OCI-M2 (cell line): ENCODE data around the gene LIMS1.
"Not testable (repeated sequence)": the region's sequence is repeated elsewhere in the genome, so short reads cannot be mapped to it uniquely, and the experiment has no call there.

Source experiments
- DNase-seq: peaks from one replicate; lab custom pipeline; 2025; ENCODE audit not compliant: unreplicated experiment; lab: John Stamatoyannopoulos, UW

The LIMS1 gene

DNA sequence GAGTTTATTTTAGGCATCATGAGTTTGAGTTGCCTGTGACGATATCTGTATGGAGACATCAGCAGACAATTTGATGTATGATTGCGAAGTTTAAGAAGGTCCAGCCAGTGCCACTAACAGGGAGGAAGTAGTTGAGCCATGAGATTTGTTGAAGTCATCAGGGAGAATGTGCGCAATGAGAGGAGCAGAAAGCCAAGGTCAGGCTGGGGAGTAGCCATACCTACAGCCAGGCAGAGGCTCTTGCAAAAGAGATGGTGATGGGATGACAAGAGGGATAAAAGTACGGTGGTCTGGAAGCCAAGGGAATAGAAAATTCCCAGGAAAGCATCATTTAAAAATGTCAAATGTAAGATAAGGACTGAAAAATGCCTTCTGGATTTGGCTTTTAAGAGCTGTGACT lies 51.2 kb downstream of the LIMS1 start:
- DNase-seq: no peak

DNA sequence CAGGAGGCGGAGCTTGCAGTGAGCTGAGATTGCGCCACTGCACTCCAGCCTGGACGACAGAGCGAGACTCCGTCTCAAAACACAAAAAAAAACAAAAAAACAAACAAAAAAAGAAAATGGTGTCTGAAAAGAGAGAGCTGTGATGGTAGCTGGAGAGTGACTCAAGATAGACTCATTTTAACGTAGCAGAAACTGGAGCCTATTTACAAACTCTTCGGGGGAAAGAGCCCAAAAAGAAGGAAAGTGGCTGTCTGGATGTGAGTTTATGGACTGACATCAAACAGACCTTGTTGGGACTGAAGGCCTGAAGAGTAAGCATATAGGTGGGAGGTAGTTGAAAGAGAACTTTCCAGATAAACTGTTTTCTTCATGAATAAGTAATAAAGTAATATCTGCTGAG lies 51.8 kb downstream of the LIMS1 start:
- no peak for DNase-seq

DNA sequence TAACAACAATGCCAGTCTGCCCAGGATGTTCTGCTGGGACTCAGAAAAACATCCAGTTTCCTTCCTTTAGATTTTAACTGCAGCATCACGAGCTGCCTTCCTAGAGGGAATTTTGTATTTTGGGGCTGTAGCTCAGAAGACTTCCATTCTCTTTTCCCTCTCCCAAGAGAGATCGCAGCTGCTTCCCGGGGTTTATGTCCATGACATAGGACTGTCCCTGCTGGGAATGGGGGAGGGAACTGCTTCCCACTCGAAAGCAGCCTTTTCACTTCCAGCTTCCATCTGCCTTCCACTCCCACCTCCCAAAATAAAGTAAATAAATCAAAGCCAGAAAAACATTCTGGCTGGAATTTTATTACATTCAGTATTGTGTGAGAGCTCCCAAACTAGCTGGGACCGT lies 52.4 kb downstream of the LIMS1 start:
- no peak for DNase-seq

DNA sequence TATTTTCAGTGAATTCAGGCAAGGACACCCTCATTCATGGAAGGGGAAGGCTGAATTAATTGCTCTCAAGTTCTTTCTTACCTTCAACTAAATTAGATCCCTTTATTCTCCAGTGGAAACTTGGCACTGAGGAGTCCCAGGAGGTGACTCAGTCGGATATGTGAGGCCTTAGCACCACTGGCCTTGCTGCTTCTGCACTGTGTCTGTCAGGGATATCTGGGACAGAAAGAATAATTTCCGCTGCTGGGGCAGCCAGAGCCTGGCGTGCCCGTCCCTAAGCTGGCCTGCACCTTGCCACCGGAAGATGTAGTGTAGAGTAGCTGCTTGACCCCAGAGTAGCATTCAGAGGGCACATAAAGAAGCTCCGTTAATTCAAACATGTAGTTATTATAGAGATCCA lies 53.4 kb downstream of the LIMS1 start:
- no peak for DNase-seq

DNA sequence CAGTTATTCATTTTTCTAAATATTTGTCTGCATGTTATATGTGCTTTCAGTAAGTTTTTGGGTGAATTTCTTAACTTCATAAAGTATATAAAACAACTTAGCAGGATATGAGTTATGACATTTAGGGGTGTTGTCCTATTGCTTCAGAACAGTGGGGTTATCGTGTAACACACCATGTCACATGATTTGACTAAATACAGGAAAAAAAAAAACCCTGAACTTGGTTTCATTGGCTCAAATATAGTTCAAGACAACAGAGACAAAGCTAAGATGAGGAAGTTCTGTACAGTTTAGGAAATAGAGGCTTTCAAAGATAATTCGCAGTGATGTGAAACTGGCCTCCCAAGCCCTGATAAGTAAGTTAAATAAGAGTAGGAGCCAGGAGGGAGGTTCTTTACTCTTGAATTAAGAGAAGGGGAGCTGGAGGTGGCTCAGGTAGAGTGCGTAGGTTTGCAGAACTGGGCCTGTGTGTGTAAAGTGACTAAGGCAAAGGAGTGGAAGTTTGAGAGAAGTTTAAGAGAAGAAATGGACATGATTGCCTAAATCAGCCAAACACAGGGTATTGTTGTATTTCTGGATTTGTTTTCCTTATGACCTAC lies 53.9 kb downstream of the LIMS1 start:
- peak; percentile 30 for DNase-seq

DNA sequence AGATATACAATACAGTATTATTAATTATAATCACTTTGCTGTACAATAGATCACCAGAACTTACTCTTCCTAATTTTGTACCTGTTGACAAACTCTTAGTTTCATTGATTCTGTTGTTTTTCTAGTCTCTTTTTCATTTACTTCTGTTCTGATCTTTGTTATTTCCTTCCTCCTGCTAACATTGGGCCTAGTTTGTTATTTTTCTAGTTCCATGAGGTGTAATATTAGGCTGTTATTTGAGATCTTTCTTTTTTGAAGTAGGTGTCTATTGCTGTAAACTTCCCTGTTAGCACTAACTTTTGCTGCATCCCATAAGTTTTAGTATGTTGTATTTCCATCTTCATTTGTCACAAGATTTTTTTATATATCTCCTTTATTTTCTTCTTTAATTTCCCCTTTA lies 55.1 kb downstream of the LIMS1 start:
- DNase-seq: no peak

DNA sequence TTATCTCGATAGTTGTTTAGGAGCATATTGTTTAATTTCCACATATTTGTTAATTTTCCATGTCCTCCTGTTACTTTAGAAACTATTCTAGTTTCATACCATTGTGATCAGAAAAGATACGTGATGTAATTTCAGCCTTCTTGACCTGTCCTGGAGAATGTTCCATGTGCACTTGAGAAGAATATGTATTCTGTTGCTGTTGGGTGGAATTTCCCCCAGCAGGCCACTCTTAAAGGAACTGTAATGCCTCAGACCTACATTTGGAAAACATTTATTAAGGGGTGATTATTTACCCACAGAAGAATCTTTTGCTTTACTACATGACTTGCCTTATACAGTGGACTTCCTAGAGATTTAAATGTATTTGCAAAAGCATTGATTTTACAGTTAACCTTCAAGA lies 55.5 kb downstream of the LIMS1 start:
- DNase-seq: no peak

DNA sequence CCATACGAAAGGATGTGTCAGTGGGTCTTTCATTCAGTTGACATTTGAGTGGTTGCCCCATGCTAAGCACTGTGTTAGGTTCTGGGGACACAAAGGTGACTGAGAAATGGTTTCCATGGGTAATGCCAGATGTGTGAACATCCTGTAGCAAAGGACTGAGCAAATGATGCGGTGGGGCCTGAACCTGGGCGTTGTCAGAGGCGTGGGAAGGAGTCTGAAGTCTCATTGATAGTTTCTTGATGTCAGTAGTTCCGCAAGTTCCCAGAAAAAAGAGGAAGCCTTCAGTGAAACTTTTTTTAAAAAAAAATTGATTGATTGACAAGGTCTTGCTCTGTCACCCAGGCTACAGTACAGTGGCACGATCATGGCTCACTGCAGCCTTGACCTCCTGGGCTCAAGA lies 56.9 kb downstream of the LIMS1 start:
- no peak for DNase-seq

DNA sequence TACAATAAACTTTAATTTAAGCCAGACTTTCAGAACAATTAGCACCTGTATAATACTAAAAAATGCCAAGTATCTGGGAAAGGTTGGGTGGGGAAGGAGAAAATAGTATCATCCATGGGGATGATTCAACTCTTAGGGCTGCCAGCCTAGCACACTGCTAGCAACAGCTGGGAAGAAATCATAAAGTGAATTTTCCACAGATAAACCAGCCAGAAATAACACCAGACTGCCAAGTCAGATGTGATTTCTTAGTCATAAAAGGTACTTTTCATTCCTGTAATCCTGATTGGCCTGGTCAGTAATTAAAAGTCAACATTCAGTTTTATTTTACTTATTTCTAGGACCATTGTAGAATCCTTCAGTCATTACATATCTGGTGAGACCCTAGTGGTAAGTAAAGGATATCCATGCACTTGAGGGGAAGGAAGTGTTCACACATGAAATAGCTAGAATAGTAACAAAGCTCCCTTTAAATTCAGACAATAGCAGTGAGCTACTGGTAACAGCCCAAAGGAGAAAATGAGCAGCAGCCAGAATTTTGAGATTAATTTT lies 59.4 kb downstream of the LIMS1 start:
- DNase-seq: no peak

DNA sequence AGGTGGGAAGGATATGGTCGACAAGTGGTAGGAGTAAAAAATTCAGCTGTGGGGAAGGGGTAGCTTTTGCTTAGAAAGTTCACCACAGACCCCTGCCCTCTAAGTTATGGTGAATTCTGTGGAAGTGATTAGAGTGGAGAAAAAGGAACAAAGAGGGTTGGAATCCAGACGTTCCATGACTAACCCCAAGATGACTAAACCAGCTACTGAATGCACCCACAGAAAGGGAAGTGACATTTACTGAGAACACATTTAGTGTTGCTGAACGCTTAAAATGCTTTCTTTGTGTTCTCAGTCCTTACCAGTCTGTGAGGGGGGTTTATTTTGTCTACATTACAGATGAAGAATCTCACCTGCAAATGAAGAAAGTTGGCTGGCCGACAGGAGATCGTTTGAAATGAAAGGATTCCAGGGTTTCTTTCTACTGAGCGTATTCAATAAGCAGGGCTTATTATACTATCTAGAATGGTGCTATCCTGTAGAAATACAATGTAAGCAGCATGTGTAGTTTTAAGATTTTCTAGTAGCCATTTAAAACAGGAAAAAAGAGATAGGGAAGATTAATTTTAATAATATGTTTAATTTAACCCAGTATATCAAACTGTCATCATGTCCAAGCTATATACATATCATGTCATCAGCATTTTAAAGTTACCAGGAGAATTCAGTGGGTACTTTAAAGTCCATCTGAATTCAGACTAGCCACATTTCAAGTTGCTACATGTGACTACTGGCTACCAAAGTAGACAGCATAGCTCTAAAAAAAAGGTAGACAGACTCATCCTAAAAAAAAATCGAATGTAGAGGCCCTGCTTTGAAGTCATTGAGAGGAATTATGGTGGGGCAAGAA lies 60.1 kb downstream of the LIMS1 start:
- DNase-seq: peak; percentile 45

DNA sequence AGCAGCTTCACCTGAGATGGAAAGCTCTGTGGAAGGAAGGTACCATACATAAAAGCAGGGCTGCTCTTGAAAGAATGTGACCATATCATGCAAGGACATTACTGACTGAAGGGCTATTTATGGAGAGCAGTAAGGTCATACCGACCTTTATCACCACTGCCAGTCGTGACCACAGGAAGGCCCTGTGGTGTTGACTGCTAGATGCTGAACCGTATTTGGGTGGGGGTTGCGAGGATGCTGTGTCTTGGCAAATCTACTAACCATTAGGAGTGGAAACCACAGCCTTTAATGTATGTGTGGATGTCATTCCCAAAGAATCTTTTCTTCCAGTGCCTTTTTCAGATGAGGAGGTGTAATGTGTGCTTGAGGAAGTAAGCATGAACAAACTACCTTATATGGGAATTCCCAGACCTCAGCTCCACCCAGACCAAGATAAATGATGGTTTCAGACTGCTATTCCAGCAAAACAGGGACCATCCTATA lies 60.8 kb downstream of the LIMS1 start:
- DNase-seq: peak; percentile 69

DNA sequence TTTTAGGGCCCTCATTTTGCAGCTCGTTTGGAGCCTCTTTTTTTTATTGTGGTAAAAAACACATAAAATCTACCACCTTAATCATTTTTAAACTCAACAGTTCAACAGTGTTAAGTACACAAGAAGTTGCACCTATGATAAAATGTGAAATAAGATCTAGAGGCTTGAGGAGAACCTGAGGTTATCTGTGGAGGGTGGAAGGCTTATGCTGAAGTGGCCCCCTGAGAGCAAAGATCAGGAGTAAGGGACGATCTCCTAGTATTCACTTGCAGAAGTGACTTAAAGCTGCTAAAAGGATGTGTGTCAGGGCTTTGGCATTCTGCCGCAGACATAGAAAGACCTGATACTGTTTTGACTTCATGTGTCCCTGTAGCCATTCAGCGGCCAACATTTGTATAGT lies 61.5 kb downstream of the LIMS1 start:
- not testable (repeated sequence) for DNase-seq

DNA sequence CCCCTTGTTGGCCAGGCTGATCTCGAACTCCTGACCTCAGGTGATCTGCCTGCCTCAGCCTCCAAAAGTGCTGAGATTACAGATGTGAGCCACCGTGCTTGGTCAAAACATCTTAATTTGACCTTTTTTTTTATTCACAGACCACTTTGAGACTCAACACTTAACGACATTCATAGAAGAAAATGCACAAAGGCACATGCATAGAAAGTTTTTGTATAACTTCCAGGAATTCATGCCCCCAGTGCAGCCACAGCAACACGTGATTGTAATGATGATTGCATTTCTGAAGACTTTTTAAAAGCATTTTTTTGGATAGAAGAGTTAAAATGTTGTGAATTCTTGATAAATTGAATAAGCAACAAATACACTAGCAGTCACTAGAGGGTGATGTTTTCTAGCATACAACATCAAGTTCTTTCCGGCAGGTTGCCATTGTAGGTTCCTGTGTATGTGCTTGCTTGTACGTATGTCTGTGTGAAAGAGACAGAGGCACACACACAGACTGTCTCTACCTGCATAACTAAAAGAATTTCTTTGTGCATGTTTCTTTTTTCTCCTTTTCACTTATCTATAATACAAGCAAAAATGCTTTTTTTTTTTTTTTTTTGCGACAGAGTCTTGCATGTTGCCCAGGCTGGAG lies 63.0 kb downstream of the LIMS1 start:
- DNase-seq: not testable (repeated sequence)

DNA sequence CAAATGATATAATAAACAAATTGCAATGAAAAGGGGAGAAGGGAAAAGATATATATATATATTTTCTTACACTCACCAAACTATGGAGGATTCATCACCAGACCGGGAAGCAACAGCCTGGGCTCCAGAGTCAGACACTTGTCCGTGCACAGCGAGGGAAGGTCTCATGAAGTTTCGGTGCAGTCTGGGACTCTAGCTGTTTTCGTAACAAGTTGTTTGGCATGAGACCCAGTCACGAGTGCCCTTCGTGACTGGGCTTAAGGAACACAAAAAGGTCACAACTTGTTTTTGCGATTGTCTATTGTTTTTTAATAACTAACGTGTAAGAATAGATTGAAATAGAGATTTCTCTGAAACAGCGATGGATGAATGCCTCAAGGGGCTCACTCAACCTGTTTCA lies 66.9 kb downstream of the LIMS1 start:
- not testable (repeated sequence) for DNase-seq

DNA sequence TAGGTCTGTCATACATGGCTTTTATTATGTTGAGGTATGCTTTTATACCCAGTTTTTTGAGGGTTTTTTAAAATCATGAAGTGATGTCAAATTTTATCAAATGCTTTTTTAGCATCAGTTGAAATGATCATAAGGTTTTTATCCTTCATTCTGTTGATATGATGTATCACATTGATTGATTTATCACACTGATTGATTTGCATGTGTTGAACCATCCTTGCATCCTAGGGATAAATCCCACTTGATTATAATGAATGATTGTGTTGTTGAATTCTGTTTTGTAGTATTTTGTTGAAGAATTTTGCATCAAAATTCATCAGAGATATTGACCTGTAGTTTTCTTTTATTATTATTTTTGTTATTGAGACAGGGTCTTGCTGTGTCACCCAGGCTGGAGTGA lies 68.2 kb downstream of the LIMS1 start:
- DNase-seq: no peak

DNA sequence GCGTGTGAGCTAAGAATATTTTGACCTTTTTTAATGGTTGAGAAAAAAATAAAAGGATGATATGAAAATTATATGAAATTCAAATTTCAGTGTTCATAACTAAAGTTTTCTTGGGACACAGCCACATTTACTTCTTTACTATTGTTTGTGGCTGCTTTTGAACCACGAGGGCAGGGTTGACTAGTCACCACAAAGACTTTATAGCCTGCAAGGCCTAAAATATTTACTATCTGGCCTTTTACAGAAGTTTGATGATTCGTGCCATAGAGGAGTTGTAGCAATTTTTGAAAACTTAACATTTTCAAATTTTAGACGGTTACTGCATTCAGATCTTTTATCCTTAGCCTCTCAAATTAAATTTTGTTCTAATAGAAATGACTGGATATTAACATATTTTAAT lies 69.9 kb downstream of the LIMS1 start:
- DNase-seq: no peak

DNA sequence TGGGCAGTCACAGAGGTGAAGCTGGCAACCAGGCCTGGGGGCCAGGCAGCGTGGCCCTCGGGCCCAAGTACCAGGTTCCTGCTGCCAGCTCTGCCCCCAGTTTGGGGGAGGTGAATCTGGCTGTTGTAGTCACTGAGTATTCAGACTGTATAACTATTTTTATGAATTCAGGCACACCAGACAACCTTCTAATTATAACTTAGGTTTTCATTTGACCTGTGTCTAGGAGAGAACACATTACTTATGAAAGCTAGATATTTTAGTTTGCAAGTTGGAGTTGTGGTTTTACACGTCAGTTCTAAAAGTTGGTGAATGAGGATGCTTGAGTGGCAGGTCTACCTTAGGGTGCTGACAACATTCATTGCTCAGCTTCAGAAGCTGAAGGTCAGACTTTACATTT lies 71.7 kb downstream of the LIMS1 start:
- no peak for DNase-seq

DNA sequence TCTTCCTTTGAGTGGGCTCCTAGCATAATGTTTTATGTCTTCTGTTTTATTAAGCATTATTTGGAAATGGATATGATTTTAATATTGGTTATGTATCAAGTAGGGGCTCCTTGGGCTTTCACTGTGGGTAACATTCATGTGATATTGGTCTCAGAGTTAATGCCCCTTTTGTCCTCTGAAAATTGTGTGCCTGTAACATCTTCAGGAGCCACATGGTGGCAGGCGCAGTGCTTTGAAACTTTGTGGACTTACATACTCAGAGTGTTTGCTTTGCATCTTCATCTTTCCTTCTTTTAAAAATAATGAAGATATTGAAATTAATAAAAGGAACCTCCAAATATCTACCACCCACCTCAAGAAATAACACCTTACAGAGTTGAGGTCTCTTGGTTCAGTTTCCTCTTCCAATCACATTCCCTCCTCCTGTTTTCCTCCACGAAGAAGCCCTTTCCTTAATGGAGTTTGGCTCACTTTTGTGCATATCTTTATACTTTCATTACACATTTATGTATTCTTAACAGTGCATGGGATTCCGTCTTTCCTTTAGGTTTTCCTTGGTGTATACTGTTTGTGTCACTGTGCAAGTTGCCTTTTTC lies 73.5 kb downstream of the LIMS1 start:
- no peak for DNase-seq

DNA sequence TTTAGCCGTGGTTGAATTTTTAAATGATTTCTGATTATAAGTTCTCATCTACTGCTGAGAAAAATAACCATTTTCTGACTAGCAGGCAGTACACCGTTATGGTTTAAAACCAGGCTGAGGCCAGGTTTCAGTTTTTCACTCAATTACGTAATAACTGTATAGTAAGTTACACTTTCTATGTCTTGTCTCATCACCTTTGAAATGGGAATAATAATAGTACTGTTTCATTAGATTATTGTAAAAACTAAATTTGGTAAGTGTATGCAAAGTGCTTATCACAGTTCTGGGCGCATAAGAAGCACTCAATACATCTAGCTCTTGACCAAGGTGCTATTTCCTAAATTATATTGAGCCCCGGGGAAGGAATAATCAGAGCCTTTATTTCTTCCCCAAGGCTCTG lies 76.8 kb downstream of the LIMS1 start:
- no peak for DNase-seq

DNA sequence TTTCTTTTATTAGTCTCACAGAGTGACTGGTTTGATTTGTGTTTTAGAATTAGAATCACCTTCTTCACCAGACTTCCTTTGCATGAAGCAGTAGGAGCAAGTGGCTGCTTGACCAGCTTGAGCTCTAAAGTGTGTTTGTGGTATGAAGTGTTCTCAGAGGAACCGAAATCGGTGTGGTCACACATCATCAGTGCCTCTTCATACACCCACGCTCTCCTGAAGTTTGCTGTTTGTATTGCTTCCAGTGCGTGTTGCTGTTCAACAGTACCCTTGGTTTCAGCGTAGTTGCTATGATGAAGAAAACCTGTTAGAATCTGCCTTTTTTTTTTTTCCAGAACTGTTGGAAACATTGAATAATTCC lies 77.9 kb downstream of the LIMS1 start:
- DNase-seq: no peak

DNA sequence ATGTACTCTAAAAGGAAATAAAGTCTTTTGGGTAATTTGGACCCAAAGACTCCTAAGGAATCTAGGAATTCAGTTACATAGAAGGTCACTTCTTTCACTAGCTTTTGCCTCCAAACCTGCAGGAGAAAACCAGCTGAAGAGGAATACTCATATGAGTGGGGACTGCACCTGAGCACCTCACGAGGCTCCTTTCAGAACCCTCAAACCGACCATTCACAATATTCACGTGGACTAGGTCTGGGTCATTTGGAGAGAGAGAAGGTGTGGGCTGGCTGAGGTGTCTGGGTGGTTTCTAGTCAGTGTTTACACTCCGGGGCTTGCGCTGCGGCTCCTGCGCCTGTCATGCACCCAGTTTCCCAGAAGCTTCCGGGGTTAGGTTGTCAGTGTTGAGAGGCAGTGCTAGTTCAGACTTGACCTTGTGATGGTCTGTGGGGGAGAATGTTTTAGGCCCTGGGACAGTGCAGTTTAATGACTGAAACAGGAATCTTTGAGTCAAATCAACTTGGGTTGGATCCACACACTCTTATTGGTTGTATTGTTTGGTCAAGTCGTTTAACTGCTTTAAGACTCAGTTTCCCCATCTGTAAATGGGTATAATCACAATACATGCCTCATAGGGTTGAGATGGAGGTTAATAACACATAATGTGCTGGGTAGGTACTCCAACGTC lies 78.4 kb downstream of the LIMS1 start:
- no peak for DNase-seq
